Posterior vena cava (tissue), 2 donors: ENCODE data around the gene HMGN4. TPM values are rescaled to one million over a fixed set of nuclear protein-coding genes. Genes with fewer than 3 reads are reported as not detected.
"Not testable (repeated sequence)": the region's sequence is repeated elsewhere in the genome, so short reads cannot be mapped to it uniquely, and the experiment has no call there.

ENCODE experiments used
- DNase-seq: peaks from one replicate; pipeline ENCODE4 v3.0.0-alpha.2; 2020; ENCODE audit warnings: low spot score
- intact Hi-C, 2 donors: fragments of 100-400 bp; cut with DNase I; formaldehyde crosslinking; loops; one replicate each; pipeline versions ENCODE4 v1.14.1 to v1.14.2; 2022 to 2023
- total RNA-seq, 2 donors: library from RNA; stranded (reverse); fragmentation: NEBNext Ultra II Directional; extraction: Animal tissue kit (Norgen Biotek cat#: 25700); gene quantifications; one replicate each; pipeline ENCODE4 v1.2.1, GENCODE V29; 2021
- donor health status: DM: yes; HTN: yes; CAD: no.
- donor health status: DM: yes; HTN: yes; CAD: no.

The HMGN4 gene
- total RNA-seq, 2 donors from 2014 or later, result 54.2 to 62.0 TPM

DNA sequence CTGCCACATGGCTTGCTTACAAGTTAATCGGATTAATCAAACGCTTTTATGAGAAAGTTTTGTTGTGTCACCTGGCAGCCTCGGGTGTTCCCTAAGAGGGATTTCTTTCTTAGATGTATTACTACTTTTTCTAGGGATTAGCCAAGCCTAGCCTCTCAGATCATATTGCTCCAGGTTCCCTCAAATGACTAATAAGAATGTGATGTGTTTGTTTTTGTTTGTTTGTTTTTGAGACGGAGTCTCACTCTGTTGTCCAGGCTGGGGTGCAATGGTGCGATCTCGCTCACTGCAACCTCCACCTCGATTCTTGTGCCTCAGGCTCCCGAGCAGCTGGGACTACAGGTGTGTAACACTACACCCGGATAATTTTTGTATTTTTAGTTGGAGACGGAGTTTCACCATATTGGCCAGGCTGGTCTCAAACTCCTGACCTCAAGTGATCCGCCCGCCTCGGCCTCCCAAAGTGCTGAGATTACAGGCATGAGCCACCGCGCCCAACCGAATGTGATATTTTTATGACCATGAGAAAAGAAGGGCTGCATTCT lies 977 bp downstream of the HMGN4 start:
- intact Hi-C loops, result loop anchor here in 1 of 2 donors (10.0 kb wide), 1 partner anchor 174 kb away; the partner anchor contains the start of gene BTN3A2

DNA sequence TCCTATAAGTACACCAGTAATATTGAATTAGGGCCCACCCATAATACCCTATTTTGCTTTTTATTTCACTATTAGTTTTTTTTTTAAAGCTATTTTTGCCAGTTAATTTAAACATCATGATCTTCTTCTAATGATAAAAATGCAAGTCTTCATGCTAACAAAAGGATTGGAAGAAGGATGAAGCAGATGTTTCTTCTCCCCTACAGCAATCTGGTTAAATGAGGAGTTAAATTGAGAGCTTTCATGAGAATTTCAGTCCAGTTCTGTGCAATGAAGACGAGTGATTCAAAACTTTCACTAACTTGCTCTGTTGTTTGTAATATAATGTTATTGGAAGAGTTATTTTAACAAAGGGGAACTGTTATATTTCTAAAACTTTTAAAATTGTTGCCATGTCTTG lies 3.4 kb downstream of the HMGN4 start:
- intact Hi-C loops, result no loop called here
- DNase-seq, result no peak

More for the DNA sequence above, 977 bp downstream of the HMGN4 start:
- DNase-seq, result no peak

DNA sequence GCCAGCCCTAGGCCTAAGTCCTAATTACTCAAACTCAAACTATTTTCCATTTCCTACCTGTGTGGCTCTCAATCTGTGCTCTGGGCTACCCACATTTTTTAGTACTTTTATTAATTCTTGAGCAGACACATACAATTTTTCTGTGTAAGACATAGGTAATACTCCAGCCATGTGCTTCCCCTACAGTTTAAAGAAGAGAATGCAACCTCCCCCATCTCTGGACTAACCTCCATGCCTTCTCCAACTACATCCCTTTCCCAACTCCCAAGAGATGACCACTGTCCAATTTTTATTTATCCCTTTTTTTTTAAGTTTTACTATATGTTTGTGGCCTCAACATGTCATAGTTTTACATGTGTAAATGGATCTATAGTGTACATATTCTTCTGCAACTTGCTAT lies 5.8 kb downstream of the HMGN4 start:
- intact Hi-C loops, result no loop called here
- DNase-seq, result no peak

DNA sequence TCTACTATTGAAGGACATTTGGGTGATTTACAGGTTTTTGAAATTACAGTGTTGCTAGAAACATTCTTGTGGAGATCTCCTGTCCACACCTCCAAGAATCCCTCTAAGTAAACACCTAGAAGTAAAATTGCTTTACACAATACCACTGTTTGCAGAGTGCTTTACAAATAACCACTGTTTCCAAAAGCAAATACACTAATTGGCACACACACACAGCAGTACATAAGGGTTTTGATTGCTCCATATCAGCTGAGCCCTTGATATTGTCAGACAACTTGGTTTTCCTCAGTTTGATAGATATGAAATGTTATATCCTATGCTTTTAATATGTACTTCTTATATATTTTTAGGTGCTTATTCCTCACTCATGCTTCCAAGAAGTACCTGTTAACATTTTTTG lies 6.3 kb downstream of the HMGN4 start:
- intact Hi-C loops, result no loop called here
- DNase-seq, result no peak

DNA sequence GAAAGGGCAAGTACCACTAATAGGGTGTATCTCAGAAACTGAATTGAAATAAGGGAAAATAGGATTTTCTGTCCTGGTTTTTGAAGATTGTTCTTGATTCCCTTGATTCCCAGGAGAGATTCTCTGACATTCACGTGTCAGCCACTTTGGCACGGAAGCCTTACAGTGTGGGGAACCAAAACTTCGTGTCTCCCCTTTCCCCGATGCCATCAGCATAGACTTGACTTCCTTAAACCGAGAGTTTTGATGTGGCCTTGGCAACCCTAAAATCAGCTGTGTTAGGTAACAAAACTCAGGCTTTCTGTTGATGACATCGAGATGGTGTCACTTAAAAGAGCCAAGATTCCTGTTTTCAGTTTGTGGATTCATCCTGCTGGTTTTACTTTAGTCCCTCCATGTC lies 7.5 kb downstream of the HMGN4 start:
- intact Hi-C loops, result no loop called here
- DNase-seq, result no peak

DNA sequence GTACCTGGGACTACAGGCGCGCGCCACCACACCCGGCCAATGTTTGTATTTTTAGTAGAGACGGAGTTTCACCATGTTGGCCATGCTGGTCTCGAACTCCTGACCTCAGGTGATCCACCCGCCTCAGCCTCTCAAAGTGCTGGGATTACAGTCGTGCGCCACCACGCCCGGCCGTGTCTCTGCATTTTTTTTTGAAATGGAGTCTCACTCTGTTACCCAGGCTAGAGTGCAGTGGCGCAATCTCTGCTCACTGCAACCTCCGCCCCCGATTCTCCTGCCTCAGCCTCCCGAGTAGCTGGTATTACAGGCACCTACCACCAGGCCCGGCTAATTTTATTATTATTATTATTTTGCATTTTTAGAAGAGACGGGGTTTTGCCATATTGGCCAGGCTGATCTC lies 9.2 kb downstream of the HMGN4 start:
- DNase-seq, intact Hi-C loops: not testable (repeated sequence)

DNA sequence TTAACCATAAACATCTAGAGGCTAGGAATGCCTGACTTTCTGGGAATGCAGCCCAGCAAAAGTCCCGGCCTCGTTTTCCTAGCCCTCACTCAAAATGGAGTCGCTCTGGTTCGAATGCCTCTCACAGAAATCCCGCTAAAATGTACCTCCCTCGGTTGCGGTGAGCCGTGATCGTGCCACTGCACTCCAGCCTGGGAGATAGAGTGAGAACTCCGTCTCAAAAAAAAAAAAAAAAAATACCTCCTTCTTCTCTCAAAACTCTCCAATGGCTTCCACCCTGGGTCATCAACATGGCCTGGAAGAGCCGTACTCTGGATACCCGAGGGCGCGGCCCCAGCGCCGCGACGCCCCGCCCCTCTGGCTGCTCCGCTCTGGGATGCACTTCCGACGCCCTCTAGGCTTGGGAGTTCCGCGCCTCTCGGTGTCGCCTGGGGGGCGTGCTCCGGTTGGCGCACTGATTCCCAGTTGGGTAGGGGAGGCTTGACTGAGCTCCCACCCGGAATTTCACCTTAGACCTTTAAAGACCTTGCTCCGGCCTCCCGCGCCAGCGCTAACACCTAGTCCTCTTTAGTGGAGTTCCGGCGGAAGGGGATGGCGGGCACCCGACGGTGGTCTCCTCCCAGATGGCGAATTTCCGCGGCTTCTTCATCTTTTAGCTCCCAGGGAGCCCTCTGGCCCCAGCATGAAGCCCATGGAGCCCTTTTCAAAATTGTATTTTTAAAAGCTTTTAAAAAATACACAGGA lies 12.3 kb downstream of the HMGN4 start:
- DNase-seq, result peak; percentile 89
- intact Hi-C loops, result no loop called here

DNA sequence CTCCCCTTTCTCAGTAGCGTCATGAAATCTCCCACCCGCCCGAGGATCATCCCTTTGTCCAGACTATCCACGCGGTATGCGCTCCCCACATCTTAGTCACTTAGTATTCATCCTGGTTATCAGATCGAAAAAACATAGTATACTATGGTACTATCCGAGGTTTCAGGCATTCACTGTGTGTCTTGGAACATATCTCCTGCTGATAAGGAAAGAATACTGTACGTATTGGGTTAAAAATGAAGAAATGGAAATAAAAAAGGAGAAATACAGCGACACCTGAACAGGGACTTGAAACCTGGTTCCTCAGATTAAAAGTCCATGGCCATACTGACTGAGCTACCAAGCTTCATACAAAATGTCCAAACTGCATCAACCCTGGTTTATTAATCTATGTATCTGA lies 14.0 kb downstream of the HMGN4 start:
- no peak for DNase-seq
- intact Hi-C loops, result no loop called here

DNA sequence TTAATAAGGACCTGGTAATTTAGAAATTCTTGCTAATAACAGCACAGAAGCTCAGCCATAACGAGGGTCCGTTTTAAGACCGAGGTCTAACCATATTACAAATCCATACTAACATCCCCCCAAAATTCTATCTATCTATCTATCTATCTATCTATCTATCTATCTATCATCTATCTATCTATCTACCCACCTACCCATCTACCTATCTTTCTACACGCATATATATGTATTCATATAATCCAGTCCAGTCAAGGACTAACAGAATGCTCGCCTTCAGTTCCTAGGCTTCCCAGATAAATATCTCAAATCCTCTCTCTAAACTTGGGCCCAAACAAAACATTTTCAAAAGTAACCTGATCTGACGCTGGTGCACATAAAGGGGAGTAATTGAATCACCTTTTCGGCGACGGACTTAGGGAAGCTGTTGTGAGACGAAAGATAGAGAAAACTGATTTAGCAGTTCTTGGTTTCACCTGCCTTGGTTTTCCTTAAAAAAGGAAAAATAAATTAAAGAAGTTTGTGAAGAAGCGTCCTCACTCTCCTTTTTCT lies 14.5 kb downstream of the HMGN4 start:
- DNase-seq, result no peak
- intact Hi-C loops, result no loop called here

DNA sequence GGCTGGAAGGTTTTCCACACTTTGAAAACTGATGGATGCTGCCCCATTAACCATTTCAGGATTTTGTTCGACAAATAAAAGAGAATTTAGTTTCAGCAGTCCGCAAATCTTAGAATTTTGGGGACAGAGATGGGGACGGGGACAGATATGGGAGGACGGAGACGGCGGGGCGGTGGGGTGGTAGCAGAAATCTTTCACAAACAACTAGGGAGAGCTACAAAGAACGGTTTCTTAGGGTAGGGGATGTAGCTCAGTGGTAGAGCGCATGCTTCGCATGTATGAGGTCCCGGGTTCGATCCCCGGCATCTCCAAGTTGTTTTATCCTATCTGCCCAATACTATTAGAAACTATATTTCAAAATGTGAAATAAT lies 15.1 kb downstream of the HMGN4 start:
- intact Hi-C loops, result no loop called here
- DNase-seq, result peak; percentile 89

DNA sequence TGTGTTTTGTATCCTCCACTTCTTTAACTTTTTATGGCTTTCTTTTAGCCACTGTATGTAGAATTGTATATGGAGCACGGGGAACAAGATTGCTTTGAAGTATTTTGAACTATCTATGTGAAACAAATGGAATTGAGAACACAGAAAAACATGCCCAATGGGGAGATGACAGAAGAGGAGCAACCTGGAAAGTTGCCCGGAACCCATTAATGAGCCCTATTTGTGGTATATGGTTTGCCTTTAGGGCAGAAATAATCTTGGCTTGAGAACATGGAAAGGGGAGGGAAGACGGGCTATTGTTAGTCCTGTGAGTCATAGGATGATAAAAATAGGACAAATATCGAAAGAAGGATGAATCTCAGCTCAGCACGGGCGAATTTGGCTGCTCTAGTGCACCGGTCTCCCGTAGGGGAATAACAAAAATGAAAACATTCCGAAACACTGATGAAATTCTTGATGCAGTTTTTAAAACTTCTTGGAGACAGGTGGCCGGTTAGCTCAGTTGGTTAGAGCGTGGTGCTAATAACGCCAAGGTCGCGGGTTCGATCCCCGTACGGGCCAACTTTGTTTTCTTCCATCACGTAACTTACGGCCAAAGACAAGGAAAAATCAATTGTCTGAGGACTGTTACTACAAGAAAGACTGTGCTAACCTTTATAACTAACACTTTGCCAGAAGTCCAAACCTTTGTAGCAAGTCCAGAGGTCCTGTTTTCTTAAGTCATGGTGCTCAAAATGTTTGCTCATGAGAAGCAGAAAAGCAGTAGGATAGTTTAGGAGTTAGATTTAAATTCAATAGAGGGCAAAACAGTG lies 15.7 kb downstream of the HMGN4 start:
- peak; percentile 91 for DNase-seq
- intact Hi-C loops, result no loop called here

DNA sequence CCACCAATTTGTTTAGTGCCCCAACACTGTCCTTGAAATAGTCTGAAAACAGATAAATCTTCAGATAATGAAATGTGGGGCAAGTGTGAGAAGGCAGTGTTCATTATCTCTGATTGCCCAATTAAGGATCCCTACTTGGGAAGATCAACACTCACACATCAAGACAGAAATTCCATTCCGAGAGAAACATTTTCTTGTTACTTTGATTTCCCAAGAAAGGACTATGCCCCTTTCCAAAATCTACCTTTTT lies 16.2 kb downstream of the HMGN4 start:
- intact Hi-C loops, result no loop called here

DNA sequence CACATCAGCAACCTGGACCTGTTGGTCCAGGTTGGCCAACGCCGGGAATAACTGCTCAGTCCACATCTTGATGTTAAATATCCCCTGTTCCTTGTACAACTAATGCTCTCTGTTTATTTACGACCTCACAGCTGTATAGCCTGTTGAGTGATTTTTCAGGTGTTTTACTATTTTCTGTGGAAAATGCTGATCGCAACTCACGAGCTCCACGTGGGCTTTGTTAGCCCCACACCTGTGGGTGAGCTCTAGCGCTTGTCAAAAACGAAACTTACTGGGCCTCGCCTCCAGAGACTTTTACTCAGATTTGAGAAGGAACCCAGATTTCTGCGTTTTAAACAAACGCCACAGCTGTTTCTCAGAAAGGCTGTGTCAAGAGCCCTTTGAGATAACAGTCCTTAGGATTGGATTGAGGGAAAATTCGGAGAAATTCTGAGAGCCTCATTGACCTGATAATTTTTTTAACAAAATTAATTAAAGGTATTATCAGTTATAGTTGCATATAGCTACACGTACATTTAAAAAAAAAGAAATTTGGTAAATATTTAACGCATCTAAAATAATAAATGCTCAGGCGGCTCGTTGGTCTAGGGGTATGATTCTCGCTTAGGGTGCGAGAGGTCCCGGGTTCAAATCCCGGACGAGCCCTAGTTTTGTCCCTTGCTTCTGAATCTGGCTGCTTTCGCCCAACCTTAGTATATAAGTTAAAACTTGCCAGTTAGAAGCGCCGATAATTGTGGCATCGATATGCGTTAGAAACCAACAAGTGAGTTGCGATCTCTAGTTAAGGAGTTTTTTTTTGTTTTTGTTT lies 16.7 kb downstream of the HMGN4 start:
- intact Hi-C loops, result no loop called here
- DNase-seq, result no peak

More for the DNA sequence above, 16.2 kb downstream of the HMGN4 start:
- no peak for DNase-seq

DNA sequence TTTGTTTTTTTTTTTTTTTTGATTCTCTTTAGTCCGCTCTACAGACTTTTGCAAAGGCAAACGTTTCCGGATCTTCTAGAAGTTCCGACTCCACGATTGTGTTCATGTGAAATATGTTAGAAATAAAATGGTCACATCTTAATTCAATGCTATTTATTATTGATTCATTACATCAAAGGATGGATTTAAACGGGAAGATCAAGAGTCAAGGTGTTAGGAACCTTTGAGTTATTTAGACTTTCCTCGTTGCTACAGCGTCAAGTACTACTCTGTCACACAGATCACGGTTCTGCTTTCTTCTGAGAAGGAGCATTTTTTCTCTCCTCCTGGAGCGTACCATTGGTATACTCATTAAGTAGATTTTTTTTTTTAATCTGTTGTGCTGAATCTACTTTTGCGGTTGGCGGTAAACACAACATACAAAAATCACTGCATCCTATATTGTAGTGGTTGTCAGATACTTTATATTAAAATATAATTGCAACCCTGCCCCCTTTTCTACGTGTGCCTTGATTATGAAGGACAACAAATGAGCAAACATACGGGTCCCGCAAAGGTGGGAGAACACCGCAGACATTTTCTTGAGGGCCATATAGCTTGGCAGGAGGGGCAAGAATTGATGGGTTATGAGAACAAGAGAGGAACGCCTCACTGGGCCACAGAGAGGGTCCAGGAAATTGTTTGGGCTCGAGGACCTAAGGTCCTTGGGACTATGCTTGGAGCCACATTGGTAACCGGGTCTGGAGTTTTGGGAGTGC lies 17.5 kb downstream of the HMGN4 start:
- intact Hi-C loops, result no loop called here
- no peak for DNase-seq

DNA sequence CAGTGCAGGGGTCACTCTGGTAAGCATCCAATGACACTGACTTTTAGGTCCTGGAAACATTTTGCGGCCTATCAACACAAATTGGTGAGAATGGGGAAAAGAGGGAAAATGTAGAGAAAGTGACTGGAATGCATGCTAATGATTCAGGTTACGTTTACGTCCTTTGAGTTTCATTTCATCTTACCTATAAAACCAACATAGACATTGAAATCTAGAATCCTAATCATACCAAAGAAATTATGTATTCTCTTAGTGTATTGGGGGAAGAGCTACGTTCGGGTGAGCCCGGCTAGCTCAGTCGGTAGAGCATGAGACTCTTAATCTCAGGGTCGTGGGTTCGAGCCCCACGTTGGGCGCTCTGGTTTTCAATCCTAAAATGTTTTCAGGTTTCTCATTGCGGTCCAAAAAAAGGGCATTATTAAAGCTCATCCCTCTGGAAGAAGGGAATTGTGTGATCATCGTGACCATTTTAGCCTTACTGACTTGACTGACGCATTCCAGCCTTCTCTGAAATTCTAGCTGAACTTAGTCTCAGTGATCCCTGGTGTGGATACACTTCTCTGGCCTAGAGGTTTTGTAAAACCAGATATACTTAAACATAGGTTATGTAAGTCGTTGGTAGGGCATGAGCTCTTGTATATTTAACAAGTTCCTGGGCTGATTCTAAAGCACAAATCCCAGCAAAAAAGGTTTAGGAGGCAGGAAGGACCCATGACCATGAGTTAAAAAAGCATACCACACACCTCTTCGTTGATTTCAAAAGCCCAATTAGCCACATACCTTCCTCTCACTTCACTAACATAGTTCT lies 18.3 kb downstream of the HMGN4 start:
- intact Hi-C loops, result no loop called here

DNA sequence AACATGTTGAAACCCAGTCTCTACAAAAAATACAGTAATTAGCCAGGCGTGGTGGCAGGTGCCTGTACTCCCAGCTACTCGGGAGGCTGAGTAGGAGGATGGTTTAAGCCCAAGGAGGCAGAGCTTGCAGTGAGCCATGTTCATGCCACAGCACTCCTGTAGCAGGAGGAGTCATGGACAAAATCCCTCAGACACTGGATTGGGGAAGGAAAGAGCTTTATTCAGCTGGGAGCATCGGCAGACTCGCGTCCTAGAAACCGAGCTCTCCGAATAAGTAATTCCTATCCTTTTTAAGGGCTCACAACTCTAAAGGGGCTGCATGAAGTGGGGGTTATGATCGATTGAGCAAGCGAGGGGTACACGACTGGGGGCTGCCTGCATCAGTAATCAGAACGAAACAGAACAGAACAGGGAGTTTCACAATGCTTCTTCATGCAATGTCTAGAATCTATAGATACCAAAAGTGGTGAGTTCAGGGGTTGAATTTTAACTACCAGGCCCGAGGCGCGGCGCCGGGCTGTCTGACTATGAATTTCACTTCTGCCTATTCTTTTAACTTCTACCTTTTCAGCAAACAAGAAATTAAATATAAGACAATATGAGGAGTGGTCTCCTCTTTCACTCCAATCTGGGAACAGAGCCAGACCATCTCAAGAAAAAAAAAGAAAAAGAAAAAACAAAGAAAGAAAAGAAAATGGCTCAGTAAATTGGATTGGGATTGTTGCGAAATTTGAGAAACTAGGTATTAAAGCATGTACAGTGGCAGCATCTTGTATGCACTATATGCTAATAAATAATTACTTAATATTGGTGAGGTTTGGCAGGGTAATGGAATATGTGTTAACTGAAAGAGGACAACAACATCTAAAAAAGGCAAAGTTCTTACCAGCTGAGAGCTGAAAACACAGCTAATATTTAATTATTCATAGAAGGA lies 23.6 kb downstream of the HMGN4 start:
- intact Hi-C loops, result no loop called here
- no peak for DNase-seq

More for the DNA sequence above, 18.3 kb downstream of the HMGN4 start:
- DNase-seq, result no peak

DNA sequence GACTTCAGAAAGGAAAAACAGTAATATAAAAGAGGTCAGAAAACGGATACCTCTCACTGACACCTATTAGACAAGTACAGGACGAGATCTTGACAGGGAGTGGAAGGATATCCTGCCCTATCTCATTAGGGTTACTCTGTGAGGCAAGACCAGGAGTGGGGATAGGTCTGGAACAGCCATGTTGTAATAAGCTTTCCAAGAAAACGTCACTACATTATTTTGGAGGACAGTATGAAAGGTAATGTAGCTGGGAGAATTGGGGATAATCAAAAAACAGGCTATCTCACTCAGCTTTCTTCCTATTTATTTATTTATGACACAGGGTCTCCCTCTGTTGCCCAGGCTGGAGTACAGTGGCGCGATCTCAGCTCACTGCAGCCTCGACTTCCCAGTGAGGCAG lies 25.3 kb downstream of the HMGN4 start:
- intact Hi-C loops, result no loop called here
- no peak for DNase-seq
